Stimulated activated CD4-positive, alpha-beta T cell treated with anti-CD3 and anti-CD28 coated beads, Interleukin-1b, Interleukin-23, amount 100 ng/mL, for 24 hours (primary cell): ENCODE results near the gene CFTR.
"Not testable (repeated sequence)": the region's sequence is repeated elsewhere in the genome, so short reads cannot be mapped to it uniquely, and the experiment has no call there.

ENCODE experiments used
- DNase-seq, 4 experiments: peaks; one replicate each; pipeline ENCODE4 v3.0.0-alpha.2; 2020; ENCODE audit warnings: low read depth in 4 of 4, low spot score in 1 of 4

The CFTR gene

GRCh38 chr7:117479225-117480054 lies at the start of gene CFTR:
TSS of gene CFTR (plus strand) at chr7:117480025. CDS start at chr7:117480095, 70 bp downstream.
- DNase-seq = no peak

- DNase-seq = no peak
Observed at GRCh38 chr7:117435475-117436043, 44.3 kb upstream of the CFTR start.

GRCh38 chr7:117444646-117445045 lies 35.2 kb upstream of the CFTR start:
- DNase-seq = no peak

GRCh38 chr7:117445206-117445605 lies 34.6 kb upstream of the CFTR start:
- DNase-seq = no peak

GRCh38 chr7:117446220-117446815 lies 33.5 kb upstream of the CFTR start:
- DNase-seq = no peak

- DNase-seq = no peak
Observed at GRCh38 chr7:117448655-117449054, 31.2 kb upstream of the CFTR start.

GRCh38 chr7:117458977-117459583 lies 20.7 kb upstream of the CFTR start:
- DNase-seq = no peak

GRCh38 chr7:117459735-117460134 lies 20.1 kb upstream of the CFTR start:
- no peak for DNase-seq

- DNase-seq = not testable (repeated sequence)
Observed at GRCh38 chr7:117460815-117461214, 19.0 kb upstream of the CFTR start.

GRCh38 chr7:117468174-117468573 lies 11.7 kb upstream of the CFTR start:
- no peak for DNase-seq

GRCh38 chr7:117470777-117471176 lies 9.0 kb upstream of the CFTR start:
- DNase-seq = no peak

GRCh38 chr7:117472335-117472734 lies 7.5 kb upstream of the CFTR start:
- no peak for DNase-seq

- no peak for DNase-seq
Observed at GRCh38 chr7:117476557-117477215, 3.1 kb upstream of the CFTR start.

GRCh38 chr7:117478836-117479224 lies 995 bp upstream of the CFTR start:
- no peak for DNase-seq

GRCh38 chr7:117480055-117480362 lies 184 bp downstream of the CFTR start:
- no peak for DNase-seq

- no peak for DNase-seq
Observed at GRCh38 chr7:117480978-117481377, 1.2 kb downstream of the CFTR start.

GRCh38 chr7:117485118-117485620 lies 5.3 kb downstream of the CFTR start:
- no peak for DNase-seq

- no peak for DNase-seq
Observed at GRCh38 chr7:117489016-117489415, 9.2 kb downstream of the CFTR start.

GRCh38 chr7:117489430-117489829 lies 9.6 kb downstream of the CFTR start:
- DNase-seq = no peak

- no peak for DNase-seq
Observed at GRCh38 chr7:117489911-117490310, 10.1 kb downstream of the CFTR start.

- no peak for DNase-seq
Observed at GRCh38 chr7:117492649-117493048, 12.8 kb downstream of the CFTR start.
